HEK293T (cell line): Measurements from ENCODE around the gene NID2.

Experiments
- CTCF ChIA-PET: fragments of 350-600 bp; formaldehyde crosslinking; extraction: SDS; loops from one replicate; lab custom pipeline; 2021; ENCODE audit warnings: antibody characterized with exemption, inconsistent platforms; lab: Yijun Ruan, JAX
- POLR2A ChIA-PET: fragments of 350-600 bp; formaldehyde crosslinking; extraction: SDS; loops from one replicate; lab custom pipeline; 2020; ENCODE audit warnings: antibody characterized with exemption, inconsistent platforms; lab: Yijun Ruan, JAX
- DNase-seq: peaks from one replicate; pipeline ENCODE4 v3.0.0; 2012; ENCODE audit warnings: mixed read lengths; ENCODE audit errors: extremely low spot score
- ARNT ChIP-seq: fragments of 450-650 bp; IDR thresholded peaks from 2 replicates; pipeline ENCODE4 v1.6.1; 2017; ENCODE audit warnings: mild to moderate bottlenecking
- BHLHE40 ChIP-seq: fragments of 450-650 bp; IDR thresholded peaks from 2 replicates; pipeline ENCODE4 v1.6.1; 2016; ENCODE audit warnings: mild to moderate bottlenecking, moderate library complexity, borderline replicate concordance
- CTBP1 ChIP-seq: fragments of 450-650 bp; IDR thresholded peaks from 2 replicates; pipeline ENCODE4 v1.6.1; 2016; ENCODE audit warnings: borderline replicate concordance
- ELF4 ChIP-seq: fragments of 450-650 bp; IDR thresholded peaks from 2 replicates; pipeline ENCODE4 v1.6.1; 2017; ENCODE audit warnings: antibody characterized with exemption
- FOXA1 ChIP-seq: fragments of 450-650 bp; IDR thresholded peaks from 2 replicates; pipeline ENCODE4 v1.6.1; 2016; ENCODE audit warnings: mild to moderate bottlenecking
- FOXK2 ChIP-seq: fragments of 450-650 bp; IDR thresholded peaks from 2 replicates; pipeline ENCODE4 v1.6.1; 2016; ENCODE audit warnings: mild to moderate bottlenecking
- FOXM1 ChIP-seq: fragments of 450-650 bp; IDR thresholded peaks from 2 replicates; pipeline ENCODE4 v1.6.1; 2017; ENCODE audit warnings: mild to moderate bottlenecking, borderline replicate concordance
- HDGF ChIP-seq: fragments of 450-650 bp; IDR thresholded peaks from 2 replicates; pipeline ENCODE4 v1.6.1; 2017; ENCODE audit warnings: antibody characterized with exemption, borderline replicate concordance
- L3MBTL2 ChIP-seq: fragments of 450-650 bp; conservative IDR thresholded peaks from 2 replicates; pipeline ENCODE4 v1.6.1; 2016; ENCODE audit warnings: mild to moderate bottlenecking
- LEF1 ChIP-seq: fragments of 450-650 bp; IDR thresholded peaks from 2 replicates; pipeline ENCODE4 v1.6.1; 2017; ENCODE audit warnings: mild to moderate bottlenecking, borderline replicate concordance
- NFRKB ChIP-seq: fragments of 450-650 bp; IDR thresholded peaks from 2 replicates; pipeline ENCODE4 v1.6.1; 2016; ENCODE audit warnings: mild to moderate bottlenecking, moderate library complexity
- SP1 ChIP-seq: fragments of 450-650 bp; IDR thresholded peaks from 2 replicates; pipeline ENCODE4 v1.6.1; 2017
- SUZ12 ChIP-seq: fragments of 450-650 bp; IDR thresholded peaks from 2 replicates; pipeline ENCODE4 v1.6.1; 2016; ENCODE audit warnings: mild to moderate bottlenecking
- TARDBP ChIP-seq: fragments of 450-650 bp; IDR thresholded peaks from 2 replicates; pipeline ENCODE4 v1.6.1; 2016
- ZNF384 ChIP-seq: fragments of 450-650 bp; IDR thresholded peaks from 2 replicates; pipeline ENCODE4 v1.6.1; 2016
- TF ChIP-seq, protein P1 (sequence below): fragments of 450-650 bp; IDR thresholded peaks from 2 replicates; pipeline ENCODE4 v1.6.1; 2016

Gene NID2

DNA sequence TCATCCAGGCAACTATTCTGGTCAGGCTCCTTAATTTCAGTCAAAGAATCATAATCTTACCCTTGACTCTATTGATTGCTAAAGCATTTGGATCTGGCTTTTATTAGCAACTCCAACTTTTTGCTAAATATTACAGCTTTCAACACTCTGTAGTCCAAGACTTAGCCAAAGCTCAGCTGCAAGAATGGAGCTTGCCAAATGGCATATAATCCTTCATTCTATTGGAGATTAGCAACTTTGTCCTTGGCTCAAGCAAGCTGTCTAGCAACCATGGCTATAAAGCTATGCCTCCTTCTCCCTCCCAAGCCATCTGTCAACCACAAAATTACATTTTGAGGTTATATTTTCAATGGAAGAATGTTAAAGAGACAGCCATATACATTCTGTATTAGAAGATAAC is 23.1 kb upstream of the NID2 start:
- ChIA-PET CTCF (no interaction called here), POLR2A (no interaction called here)
- TF ChIP-seq TARDBP (no peak), LEF1 (no peak), ZNF384 (no peak), L3MBTL2 (no peak)
- DNase-seq: no peak

DNA sequence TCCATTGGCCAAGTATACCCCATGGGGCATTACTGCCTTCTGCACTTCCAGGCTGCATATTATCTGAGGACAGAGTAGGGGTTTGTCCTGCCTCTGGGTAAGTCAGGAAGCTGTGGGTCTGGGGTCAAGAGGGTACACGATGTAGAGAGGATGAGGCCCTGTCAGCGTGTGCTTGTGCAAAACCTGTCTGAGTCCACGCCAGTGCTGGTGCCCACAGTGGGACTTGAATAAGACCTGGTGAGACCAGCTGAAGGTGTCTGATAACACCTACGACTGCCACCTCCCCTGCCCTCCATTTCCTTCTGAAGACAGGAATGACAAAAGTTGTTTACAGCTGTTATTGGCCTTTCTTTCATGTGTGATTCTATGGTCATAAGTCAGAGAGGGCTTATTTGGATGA is 22.1 kb upstream of the NID2 start:
- DNase-seq: no peak
- ChIA-PET POLR2A (no interaction called here), CTCF (no interaction called here)
- TF ChIP-seq, protein P1, sequence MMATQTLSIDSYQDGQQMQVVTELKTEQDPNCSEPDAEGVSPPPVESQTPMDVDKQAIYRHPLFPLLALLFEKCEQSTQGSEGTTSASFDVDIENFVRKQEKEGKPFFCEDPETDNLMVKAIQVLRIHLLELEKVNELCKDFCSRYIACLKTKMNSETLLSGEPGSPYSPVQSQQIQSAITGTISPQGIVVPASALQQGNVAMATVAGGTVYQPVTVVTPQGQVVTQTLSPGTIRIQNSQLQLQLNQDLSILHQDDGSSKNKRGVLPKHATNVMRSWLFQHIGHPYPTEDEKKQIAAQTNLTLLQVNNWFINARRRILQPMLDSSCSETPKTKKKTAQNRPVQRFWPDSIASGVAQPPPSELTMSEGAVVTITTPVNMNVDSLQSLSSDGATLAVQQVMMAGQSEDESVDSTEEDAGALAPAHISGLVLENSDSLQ: no peak
- TF ChIP-seq CTBP1: no peak
- no peak for TF ChIP-seq HDGF
- TF ChIP-seq NFRKB: no peak
- no peak for TF ChIP-seq LEF1
- no peak for TF ChIP-seq FOXA1

DNA sequence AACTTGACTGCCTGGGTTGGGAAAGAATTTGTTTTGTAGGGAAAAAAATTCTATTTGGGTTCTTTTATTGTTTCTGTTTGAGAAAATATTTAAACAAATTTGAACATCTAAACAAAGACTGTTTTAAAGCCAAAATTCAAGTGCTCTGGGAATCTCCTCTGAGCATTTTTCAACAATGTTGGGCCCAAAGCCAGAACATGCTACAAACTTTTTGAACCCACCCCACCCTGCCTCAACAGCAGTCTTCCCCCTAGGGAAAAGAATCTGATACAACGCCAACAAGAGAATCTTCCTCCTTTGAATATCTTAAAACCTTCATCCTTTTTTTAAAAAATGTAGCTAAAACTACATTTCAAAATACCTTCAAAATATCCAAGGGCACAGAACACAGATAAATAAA is 20.4 kb upstream of the NID2 start:
- no peak for TF ChIP-seq BHLHE40
- TF ChIP-seq FOXM1: no peak
- TF ChIP-seq, protein P1: no peak
- TF ChIP-seq CTBP1: no peak
- no peak for TF ChIP-seq ARNT
- no peak for TF ChIP-seq ZNF384
- no peak for TF ChIP-seq FOXA1
- TF ChIP-seq SUZ12: no peak
- TF ChIP-seq HDGF: no peak
- no peak for TF ChIP-seq L3MBTL2
- TF ChIP-seq ELF4: no peak
- TF ChIP-seq TARDBP: no peak
- no peak for TF ChIP-seq NFRKB
- no peak for TF ChIP-seq SP1
- TF ChIP-seq FOXK2: no peak
- TF ChIP-seq LEF1: no peak
- CTCF ChIA-PET: no interaction called here
- POLR2A ChIA-PET: no interaction called here
- DNase-seq: no peak

DNA sequence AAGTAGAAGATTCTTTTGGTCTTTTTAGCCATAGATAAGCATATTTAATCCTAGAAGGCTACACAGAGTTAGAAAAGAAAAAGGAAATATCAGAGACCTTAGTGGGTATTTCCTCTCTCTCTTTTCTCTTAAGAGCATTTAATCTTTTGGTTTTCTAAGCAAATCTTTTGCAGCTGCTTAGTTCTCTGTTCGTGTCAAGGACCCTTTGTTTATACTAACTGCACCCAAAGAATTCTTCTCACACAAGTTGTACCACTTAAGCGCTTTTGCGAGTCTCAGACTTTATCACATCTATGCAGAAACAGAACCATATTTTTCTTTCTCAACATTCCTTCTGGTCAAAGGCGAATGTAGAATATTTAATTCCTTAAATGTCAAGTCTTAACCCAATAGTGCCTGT is 17.9 kb upstream of the NID2 start:
- CTCF ChIA-PET: interaction anchor here (0.6 to 0.8 kb wide), 3 partner anchors 18 to 1115 kb away, joined by 3 to 5 read pairs (median 5); partner anchors contain the start of gene NID2
- POLR2A ChIA-PET: no interaction called here
- TF ChIP-seq LEF1: no peak
- TF ChIP-seq CTBP1: no peak
- TF ChIP-seq HDGF: no peak
- no peak for TF ChIP-seq FOXA1
- TF ChIP-seq SP1: no peak
- TF ChIP-seq FOXK2: no peak
- no peak for TF ChIP-seq BHLHE40
- no peak for TF ChIP-seq NFRKB
- no peak for TF ChIP-seq ARNT
- TF ChIP-seq L3MBTL2: no peak
- TF ChIP-seq SUZ12: no peak
- TF ChIP-seq ELF4: no peak
- no peak for TF ChIP-seq FOXM1
- no peak for DNase-seq

DNA sequence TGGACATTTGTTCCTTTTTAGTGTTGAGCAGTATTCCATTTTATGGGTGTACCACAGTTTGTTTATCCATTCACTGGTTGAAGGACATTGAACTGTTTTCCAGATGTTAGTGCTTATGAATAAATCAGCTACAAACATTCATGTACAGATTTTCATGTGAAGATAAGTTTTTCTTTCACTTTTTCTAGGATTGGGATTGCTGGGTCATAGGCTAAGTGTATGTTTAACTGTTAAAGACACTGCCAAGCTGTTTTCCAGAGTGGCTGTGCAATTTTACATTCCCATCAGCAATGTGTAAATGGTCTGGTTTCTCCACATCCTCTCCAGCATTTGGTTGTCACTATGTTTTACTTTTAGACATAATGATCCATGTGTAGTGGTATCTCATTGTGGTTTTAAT is 14.0 kb upstream of the NID2 start:
- TF ChIP-seq ARNT (no peak), ZNF384 (no peak), L3MBTL2 (no peak), FOXM1 (no peak), CTBP1 (no peak), FOXK2 (no peak), HDGF (no peak), SUZ12 (no peak), LEF1 (no peak), BHLHE40 (no peak), FOXA1 (no peak), ELF4 (no peak), TARDBP (no peak), NFRKB (no peak)
- TF ChIP-seq, protein P1: no peak
- DNase-seq: no peak
- POLR2A ChIA-PET: interaction anchor here (4.5 kb wide), 1 partner anchor 14 kb away, joined by 14 read pairs; the partner anchor contains the start of gene NID2
- CTCF ChIA-PET: no interaction called here

DNA sequence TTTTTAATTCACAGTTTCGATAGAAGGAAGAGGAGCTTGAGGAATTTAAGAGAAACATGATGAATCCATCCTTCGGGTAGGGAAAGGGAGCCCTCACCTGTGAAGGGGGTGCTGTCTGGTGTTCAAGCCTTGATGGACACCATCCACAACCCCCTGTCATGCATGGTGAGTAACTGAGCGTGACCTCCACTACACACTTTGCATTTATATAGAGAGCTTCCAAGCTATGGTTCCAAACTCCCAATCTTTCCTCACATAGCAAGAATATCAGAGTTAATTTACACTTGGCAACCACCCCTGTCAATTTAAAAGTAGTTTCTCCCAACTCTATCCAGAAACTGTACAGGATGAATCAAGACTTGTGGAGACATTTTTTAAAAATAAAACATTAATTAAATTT is 13.1 kb upstream of the NID2 start:
- no peak for DNase-seq
- POLR2A ChIA-PET: interaction anchor here (4.5 kb wide), 1 partner anchor 13 kb away, joined by 14 read pairs; the partner anchor contains the start of gene NID2
- TF ChIP-seq NFRKB (no peak), SP1 (no peak), ZNF384 (no peak)
- CTCF ChIA-PET: interaction anchor here (1.9 to 2.3 kb wide), 2 partner anchors 10 to 13 kb away, joined by 5 to 12 read pairs; partner anchors contain the start of gene NID2
